Cardiac fibroblast (primary cell): ENCODE data around the gene RBKS.
"Not testable (repeated sequence)": the region's sequence is repeated elsewhere in the genome, so short reads cannot be mapped to it uniquely, and the experiment has no call there.

ENCODE experiments used
- DNase-seq, 2 donors: peaks; one replicate each; pipeline versions ENCODE4 v3.0.0 to v3.0.0-alpha.2; 2010; ENCODE audit warnings: low read depth in 2 of 2
- H3K4me3 ChIP-seq, 2 donors: replicated peaks in 1 of 2; 1 replicate in 1 of 2; 2 replicates in 1 of 2; pipeline ENCODE4 v1.5.1; 2011; ENCODE audit warnings: low read depth in 2 of 2, low read length in 2 of 2, mild to moderate bottlenecking in 2 of 2, moderate library complexity in 1 of 2
- CTCF ChIP-seq: IDR thresholded peaks from one replicate; pipeline ENCODE4 v1.5.1; 2011; ENCODE audit warnings: low read depth, mild to moderate bottlenecking, low read length, inconsistent platforms

The RBKS gene

GRCh38 chr2:27766287-27766661 lies 123.9 kb downstream of the RBKS start:
- no peak for TF ChIP-seq CTCF
- no peak overlapping the region for H3K4me3 ChIP-seq
- no peak for DNase-seq

DNA sequence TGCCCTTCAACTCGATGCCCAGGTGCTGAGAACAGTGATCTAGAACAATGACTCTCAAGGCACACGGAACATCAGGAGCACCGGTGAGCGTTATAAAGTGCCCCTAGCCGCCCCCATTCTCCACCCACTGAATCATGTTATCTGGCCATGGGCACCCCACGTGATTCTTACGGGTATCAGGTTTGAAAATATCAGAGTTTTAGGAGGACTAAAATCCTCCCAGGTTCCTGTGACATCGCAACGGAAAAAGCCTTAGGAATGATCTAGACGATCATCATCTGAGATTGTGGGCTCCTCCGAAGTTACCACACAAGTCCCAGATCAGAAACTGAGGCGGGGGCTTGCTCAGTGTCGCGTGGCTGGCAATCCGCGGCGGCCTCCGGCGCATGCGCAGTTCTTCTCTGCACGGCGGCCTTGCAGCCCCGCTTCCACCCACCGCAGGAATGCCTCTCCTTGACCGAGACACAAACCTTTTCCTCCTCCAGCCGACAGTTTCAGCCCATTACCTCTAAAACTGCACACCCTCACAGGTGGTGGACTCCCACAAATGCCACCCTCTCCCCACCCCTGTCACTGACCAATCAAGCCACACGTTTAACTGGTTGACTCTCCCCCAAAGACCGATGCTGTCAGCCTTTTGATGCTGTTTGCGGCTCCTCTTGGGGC lies 124.4 kb downstream of the RBKS start:
- no peak overlapping the region for H3K4me3 ChIP-seq
- no peak for TF ChIP-seq CTCF
- DNase-seq, result peak; percentile 44 to 54

GRCh38 chr2:27764526-27764925 lies 125.7 kb downstream of the RBKS start:
- H3K4me3 ChIP-seq, DNase-seq: not testable (repeated sequence)

DNA sequence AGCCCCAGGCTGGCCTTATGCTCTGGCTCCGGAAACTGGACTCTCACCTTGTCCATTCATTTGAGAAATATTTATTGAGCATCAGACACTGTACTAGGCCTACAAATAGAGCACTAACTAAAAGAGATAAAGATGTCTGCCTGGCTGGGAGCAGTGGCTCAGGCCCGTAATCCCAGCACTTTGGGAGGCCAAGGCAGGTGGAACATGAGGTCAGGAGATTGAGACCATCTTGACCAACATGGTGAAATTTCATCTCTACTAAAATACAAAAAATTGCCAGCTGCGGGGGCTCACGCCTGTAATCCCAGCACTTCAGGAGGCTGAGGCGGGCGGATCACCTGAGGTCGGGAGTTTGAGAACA lies 126.3 kb downstream of the RBKS start:
- DNase-seq, result no peak
- no peak overlapping the region for H3K4me3 ChIP-seq
- no peak for TF ChIP-seq CTCF

GRCh38 chr2:27762951-27763906 lies 127.0 kb downstream of the RBKS start:
- no peak overlapping the region for H3K4me3 ChIP-seq
- no peak for DNase-seq
- TF ChIP-seq CTCF, result no peak

GRCh38 chr2:27756544-27757498 lies 133.4 kb downstream of the RBKS start:
- TF ChIP-seq CTCF, result no peak
- H3K4me3 ChIP-seq, result no peak overlapping the region
- no peak for DNase-seq
